GDM1 (cell line): ENCODE results near the gene FLNB.
"Not testable (repeated sequence)": the region's sequence is repeated elsewhere in the genome, so short reads cannot be mapped to it uniquely, and the experiment has no call there.

ENCODE experiments used
- DNase-seq: peaks from one replicate; lab custom pipeline; 2025; lab: John Stamatoyannopoulos, UW

The FLNB gene

DNA sequence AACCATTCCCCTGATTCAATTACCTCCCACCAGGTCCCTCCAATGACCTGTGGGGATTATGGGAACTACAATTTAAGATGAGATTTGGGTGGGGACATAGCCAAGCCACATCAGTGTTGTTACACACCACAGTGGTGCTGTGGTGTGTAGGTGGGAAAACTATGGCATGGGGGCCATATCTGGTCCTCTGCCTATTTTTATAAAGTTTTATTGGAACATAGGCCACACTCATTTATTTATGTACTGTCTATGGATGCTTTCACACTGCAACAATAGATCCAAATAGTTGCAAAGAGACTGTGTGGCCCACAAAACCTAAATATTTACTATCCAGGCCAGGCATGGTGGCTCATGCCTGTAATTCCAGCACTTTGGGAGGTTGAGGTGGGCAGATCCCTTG, 46.4 kb downstream of the FLNB start:
- DNase-seq = no peak

GRCh38 chr3:58055314-58055713, 47.1 kb downstream of the FLNB start:
- no peak for DNase-seq

- DNase-seq = not testable (repeated sequence)
Observed at GRCh38 chr3:58055891-58056290, 47.7 kb downstream of the FLNB start.

DNA sequence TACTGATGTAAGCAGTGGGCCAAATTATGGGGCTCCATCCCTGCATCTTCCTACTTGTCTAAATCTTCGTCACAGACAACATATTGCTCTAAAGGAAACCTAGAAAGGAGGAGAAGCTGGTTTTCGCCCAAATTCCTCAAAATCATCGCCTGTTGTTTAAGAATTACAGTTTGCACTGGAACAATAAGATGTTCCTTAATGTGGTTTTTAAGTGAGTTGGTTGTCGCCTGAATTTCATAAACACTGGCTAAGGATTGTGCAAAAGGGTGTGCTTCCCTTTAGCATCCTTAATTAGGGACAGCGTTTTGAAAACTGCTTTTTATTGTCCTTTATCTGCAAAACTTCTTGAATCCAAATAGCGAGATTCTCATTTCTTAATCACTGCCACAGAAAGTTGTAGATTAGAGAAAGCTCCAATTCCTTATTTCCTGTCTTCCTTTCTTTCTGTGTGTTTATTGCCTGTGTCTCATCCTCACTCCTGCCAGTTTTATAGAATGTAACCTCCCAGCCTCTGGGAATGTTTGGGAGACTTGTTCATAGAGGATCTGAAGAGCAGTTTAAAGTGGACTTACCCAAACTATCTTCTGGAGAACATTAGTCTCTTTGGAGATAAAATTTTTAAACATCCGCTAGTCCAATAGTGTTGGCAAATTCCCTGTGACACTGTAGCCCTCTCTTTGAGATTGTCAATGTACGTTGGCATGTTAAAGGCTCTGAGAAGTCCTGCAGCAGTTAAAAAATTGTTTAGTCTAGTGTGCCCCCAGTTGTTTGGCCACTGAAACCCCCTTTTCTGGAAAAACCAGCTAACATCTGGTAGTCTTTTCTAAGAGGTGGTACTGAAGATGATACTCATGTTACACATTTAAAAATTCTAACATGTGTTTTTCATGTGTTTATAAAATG, 50.4 kb downstream of the FLNB start:
- DNase-seq = no peak

DNA sequence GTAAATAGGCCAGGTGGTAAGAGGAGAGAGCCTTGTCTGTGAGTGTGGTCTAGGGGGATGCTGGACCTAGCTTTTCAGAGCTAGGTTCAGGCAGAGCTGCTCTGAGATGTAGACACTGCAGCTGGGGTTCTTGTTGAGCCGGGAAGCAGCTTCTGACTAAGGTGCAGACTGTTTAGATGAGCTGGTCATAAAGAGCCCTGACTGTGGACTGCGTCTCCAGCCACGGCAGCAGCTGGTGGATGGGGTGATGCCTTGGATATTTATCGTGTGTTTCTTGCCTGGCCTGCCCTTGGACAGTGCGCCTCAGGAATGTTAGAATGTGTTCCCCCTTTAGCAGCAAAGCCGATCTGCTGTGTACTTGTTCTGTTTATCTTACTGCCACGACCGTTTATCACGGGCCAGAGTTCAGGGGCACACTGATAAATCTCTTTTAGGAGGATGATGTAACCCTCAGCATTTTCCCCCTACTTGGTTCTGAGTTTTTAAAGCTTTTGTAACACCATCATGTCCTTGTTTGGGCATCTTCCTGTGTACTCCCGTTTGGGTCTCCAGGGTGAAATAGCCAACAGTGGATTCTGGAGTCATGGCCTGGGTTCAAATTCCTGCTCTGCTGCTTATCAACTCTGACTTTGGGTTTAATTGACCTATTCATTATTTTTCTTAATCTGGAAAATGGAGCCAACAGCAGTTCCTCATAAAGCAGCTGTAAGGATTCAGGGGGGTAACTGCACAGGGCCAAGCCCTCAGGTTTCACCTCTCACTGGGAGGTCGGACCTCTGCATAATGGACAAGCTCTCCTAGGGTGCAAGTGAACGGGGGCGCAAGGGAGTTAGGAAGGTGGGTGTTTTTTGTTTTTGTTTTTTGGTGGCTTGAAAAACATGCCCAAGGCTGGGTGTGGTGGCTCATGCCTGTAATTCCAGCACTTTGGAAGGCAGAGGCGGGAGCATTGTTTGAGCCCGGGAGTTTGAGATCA, 51.4 kb downstream of the FLNB start:
- no peak for DNase-seq

- DNase-seq = no peak
Observed at GRCh38 chr3:58062472-58062871, 54.2 kb downstream of the FLNB start.

DNA sequence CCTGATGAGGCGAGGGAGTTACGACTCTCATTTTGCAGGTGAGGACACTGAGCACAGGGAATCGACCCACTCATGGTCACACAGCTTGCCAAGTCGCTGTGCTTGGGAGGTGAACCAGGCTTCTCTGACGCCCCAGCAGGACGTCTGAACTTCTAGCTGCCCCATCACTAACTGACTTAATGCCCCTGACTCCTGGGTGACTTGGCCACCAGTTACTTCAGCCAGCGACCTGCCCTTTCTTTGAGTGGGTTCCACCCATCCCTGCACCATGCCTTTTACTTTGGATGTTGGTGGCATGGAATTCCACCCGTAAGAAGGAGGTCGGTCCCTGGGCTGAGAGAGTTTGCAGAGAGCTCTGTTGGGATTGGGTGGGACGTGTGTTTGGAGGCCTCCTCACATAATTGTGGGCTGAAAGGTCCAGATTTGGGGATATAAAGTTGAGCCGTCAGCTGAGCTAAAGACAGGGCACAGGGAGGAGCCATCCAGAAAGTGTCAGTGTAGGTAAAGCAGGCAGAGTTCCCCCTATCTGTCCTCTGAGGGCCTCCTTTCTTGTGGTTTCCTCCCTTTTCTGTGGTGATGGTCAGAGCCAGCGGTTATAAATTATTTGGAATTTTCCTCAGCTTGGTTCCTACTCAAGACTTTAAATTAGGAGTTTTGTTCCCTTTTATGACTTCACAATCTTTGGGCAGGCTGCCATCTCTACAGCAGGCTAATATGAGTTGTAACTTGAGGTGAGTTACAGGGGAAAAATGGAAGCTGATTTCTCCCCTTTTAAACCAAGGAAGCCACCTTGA, 55.0 kb downstream of the FLNB start:
- no peak for DNase-seq

DNA sequence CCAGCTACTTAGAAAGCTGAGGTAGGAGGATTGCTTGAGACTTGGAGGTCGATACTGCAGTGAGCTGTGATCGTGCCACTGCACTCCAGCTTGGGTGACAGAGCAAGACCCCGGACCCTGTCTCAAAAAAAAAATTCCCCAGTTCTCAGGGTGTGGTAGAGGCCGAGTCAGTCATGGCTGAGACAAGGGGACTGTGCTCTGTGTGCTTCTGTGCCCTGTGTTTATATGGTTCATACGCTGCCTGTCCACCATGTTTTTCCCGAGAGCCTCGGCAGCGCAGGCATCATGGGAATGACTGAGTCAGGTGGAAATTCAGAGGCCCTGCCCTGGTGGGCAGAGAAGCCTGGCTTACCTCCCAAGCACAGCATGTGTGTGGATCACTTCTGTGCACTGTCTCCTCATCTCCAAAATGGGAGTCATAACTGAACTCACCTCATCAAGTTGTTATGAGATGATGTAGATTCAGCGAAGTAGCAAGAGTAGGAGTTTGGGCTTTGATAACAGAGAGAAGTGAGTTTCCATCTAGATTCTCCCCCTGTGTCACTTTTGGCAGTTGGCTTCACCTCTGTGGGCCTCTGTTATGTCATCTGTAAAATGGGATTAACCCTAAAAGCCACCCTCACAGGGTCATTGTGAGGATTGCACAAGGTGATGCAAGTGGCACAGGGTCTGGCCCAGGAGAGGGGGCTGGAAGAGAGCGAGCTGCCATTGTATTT, 56.9 kb downstream of the FLNB start:
- DNase-seq = no peak

DNA sequence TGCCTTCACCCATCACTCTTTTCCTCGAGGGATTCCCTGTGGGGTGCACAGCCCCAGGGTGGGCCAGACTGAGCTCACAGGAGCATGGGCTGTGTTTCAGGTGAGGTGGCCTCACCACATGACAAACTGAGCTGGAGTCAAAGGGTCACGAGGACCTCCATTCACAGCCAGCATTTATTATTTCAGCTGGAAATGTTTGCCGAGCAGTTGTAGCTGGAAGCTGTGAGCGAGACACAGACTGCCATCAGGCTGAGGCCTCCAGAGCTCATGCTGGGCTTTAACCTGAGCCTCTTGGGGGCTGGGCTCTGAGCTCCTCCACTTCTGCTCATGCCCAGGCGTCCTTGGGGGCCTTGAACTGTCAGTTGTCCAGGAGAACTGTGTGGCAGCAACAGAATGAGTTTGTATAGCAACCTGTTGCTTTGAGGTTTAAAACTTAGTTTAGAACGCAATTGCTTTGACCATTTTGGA, 57.5 kb downstream of the FLNB start:
- no peak for DNase-seq

- DNase-seq = no peak
Observed at GRCh38 chr3:58066842-58067241, 58.6 kb downstream of the FLNB start.

DNA sequence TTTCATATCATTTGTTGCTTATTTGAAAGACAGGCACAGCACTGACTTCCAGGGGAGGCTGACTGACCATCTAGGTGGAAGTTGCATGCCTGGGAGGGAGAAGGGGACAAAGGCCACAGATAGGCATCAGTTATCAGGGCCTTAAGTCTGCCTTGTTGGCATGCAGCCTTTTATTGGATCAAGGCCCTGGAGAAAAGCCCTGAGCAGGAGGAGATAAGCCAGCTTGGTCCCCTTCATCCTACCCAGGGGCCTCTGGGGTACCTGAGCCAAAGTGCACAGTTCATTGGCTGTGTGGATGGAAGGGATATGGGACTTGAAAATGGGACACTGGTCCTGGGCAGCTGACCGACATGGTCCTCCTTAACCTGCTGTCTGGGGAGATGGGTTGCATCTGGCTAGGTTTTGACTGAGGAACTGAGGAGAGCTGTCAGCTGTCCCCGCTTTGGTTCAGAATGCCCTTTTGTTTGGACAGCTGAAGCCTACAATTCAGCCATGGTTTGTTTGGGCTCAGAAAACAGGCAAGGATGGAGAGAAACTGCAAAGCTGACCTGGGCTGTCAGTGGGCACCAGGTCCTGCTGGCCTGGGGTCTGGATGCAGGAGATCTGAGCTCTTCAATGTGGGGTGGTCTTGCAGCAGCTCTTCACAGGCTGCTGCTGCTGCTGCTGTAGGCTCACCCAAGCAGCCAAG, 60.0 kb downstream of the FLNB start:
- DNase-seq = no peak

GRCh38 chr3:58071480-58071971, 63.3 kb downstream of the FLNB start:
- no peak for DNase-seq

GRCh38 chr3:58072052-58072762, 64.0 kb downstream of the FLNB start:
- no peak for DNase-seq

GRCh38 chr3:58072763-58073130, 64.5 kb downstream of the FLNB start:
- no peak for DNase-seq

- DNase-seq = no peak
Observed at GRCh38 chr3:58073301-58074108, 65.3 kb downstream of the FLNB start.

GRCh38 chr3:58074116-58074715, 66.0 kb downstream of the FLNB start:
- DNase-seq = peak; percentile 35

DNA sequence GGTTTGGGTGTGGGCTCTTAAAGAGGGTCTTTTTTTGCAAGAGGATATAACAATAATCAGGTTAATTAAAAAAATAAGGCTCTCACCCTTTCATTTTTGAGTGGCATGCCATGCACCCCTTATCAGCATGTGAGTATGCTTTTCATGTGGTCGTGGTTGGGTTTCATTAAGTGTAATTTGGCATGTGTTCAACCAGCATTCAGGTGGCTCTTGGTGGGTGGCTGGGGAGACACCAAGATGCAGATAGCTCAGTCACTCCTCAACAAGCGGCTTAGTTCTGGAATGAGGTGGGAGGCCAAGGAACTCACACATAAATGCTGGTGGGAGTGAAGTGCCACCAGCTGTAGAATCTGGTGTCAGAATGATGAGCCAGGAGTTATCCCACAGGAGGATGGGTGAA, 66.8 kb downstream of the FLNB start:
- DNase-seq = no peak

- no peak for DNase-seq
Observed at GRCh38 chr3:58077596-58078285, 69.5 kb downstream of the FLNB start.
